ENCODE data around the gene CAMK1D.
"Not testable (repeated sequence)": the region's sequence is repeated elsewhere in the genome, so short reads cannot be mapped to it uniquely, and the experiment has no call there.

The CAMK1D gene

DNA sequence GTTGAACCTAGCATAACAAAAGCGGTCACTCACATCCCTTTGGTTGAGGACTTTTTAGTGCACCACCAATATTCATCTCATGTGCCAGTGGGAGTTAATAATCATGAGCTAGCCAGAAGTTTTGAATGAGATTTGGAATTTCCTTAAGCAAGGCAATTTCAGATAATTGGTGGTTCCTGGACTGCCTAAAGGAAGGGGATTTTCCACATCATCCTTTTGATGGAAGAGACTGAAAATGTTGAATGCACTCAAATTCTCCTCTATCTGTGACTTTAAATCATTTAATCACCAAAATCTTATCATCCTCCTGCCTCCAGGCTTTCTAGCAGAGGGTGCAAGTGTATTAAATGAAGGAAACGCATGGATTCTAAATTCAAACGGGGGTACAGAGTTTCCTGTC, 391.5 kb downstream of the CAMK1D start:
- Histone ChIP-seq H3K36me3 (ENCODE audit: insufficient read depth, low read length) (no peaks in the 10 kb centered on the region), H2AFZ (ENCODE audit: low read depth, low read length) (no peak overlapping the region), H3K79me2 (ENCODE audit: insufficient read depth, low read length) (no peaks in the 10 kb centered on the region), H4K20me1 (ENCODE audit: insufficient read depth, low read length) (no peaks in the 10 kb centered on the region), H3K4me1 (ENCODE audit: insufficient read depth, low read length) (no peaks in the 10 kb centered on the region), H3K4me3 (ENCODE audit: low read depth in 1 of 2, low read length in 2 of 2) (no peak overlapping the region), H3K27ac (ENCODE audit: low read length) (no peak overlapping the region), H3K4me2 (ENCODE audit: insufficient read depth, low read length) (no peak overlapping the region), H3K9me3 (ENCODE audit: insufficient read depth, low read length, severe bottlenecking) (no peaks in the 10 kb centered on the region), H3K27me3 (ENCODE audit: insufficient read depth, low read length, poor library complexity) (no peaks in the 10 kb centered on the region), H3K9ac (ENCODE audit: low read depth, low read length) (no peak overlapping the region)
- no peak for TF ChIP-seq EZH2 (IDR thresholded peaks at IDR 0.05; ENCODE audit: borderline replicate concordance, low read depth, low read length, severe bottlenecking)
- TF ChIP-seq, protein P1, sequence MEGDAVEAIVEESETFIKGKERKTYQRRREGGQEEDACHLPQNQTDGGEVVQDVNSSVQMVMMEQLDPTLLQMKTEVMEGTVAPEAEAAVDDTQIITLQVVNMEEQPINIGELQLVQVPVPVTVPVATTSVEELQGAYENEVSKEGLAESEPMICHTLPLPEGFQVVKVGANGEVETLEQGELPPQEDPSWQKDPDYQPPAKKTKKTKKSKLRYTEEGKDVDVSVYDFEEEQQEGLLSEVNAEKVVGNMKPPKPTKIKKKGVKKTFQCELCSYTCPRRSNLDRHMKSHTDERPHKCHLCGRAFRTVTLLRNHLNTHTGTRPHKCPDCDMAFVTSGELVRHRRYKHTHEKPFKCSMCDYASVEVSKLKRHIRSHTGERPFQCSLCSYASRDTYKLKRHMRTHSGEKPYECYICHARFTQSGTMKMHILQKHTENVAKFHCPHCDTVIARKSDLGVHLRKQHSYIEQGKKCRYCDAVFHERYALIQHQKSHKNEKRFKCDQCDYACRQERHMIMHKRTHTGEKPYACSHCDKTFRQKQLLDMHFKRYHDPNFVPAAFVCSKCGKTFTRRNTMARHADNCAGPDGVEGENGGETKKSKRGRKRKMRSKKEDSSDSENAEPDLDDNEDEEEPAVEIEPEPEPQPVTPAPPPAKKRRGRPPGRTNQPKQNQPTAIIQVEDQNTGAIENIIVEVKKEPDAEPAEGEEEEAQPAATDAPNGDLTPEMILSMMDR (IDR thresholded peaks at IDR 0.05; ENCODE audit: borderline replicate concordance, extremely low read depth, low read length, poor library complexity, severe bottlenecking): no peak
- DNase-seq: no peak
- ATAC-seq (ENCODE audit: insufficient read depth, low read depth): no peak

DNA sequence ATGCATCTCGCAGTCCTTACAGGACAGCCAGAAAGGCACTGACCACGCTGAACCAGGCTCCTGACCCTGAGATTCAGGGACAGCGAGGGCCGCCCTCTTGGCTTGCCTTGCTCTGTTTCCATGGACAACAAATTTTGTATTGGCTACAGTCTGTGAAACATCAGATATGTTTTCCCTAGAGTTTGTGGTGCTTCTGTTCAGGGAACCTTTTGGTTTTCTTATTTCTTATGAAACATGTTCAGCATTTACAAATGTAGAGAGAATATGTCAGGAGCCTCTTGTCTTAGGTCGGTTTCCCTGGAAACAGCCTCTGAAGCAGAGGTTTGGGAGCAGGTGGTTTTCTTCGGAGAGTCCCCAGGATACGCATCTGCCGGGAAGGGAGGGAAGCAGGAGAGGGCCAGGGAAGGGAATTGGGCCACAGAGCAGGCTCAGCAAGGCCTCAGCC, 392.0 kb downstream of the CAMK1D start:
- Histone ChIP-seq H3K36me3 (ENCODE audit: insufficient read depth, low read length) (no peaks in the 10 kb centered on the region), H3K9me3 (ENCODE audit: insufficient read depth, low read length, severe bottlenecking) (no peaks in the 10 kb centered on the region), H3K27me3 (ENCODE audit: insufficient read depth, low read length, poor library complexity) (no peaks in the 10 kb centered on the region), H2AFZ (ENCODE audit: low read depth, low read length) (no peak overlapping the region), H3K9ac (ENCODE audit: low read depth, low read length) (no peak overlapping the region), H3K79me2 (ENCODE audit: insufficient read depth, low read length) (no peaks in the 10 kb centered on the region), H3K27ac (ENCODE audit: low read length) (no peak overlapping the region), H4K20me1 (ENCODE audit: insufficient read depth, low read length) (no peaks in the 10 kb centered on the region), H3K4me3 (ENCODE audit: low read depth in 1 of 2, low read length in 2 of 2) (no peak overlapping the region), H3K4me1 (ENCODE audit: insufficient read depth, low read length) (no peaks in the 10 kb centered on the region), H3K4me2 (ENCODE audit: insufficient read depth, low read length) (no peak overlapping the region)
- no peak for DNase-seq
- no peak for ATAC-seq (ENCODE audit: insufficient read depth, low read depth)
- TF ChIP-seq EZH2 (IDR thresholded peaks at IDR 0.05; ENCODE audit: borderline replicate concordance, low read depth, low read length, severe bottlenecking): no peak
- TF ChIP-seq, protein P1 (IDR thresholded peaks at IDR 0.05; ENCODE audit: borderline replicate concordance, extremely low read depth, low read length, poor library complexity, severe bottlenecking): no peak

DNA sequence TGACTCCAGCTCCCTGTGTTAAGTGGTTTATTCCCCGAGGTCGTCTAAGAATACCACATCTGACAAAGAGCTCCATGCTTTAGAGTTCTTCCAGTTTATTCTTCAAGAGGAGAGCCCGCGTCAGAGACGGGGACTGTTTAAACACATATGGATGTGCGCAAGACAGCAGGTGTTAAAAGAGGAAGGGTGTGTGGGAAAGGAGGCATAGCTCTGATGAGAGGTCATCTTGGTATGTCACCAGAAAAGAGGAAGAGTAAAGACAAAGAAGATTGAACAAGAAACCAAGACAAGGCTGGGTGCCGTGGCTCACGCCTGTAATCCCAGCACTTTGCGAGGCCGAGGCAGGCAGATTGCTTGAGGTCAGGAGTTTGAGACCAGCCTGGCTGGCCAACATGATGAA, 393.4 kb downstream of the CAMK1D start:
- no peak overlapping the region for H2AFZ ChIP-seq (ENCODE audit: low read depth, low read length)
- no peaks in the 10 kb centered on the region for H3K79me2 ChIP-seq (ENCODE audit: insufficient read depth, low read length)
- no peaks in the 10 kb centered on the region for H3K4me1 ChIP-seq (ENCODE audit: insufficient read depth, low read length)
- DNase-seq (no peak), ATAC-seq (ENCODE audit: insufficient read depth, low read depth) (no peak)
- TF ChIP-seq, protein P1 (IDR thresholded peaks at IDR 0.05; ENCODE audit: borderline replicate concordance, extremely low read depth, low read length, poor library complexity, severe bottlenecking): no peak
- no peak for TF ChIP-seq EZH2 (IDR thresholded peaks at IDR 0.05; ENCODE audit: borderline replicate concordance, low read depth, low read length, severe bottlenecking)
- no peaks in the 10 kb centered on the region for H4K20me1 ChIP-seq (ENCODE audit: insufficient read depth, low read length)
- H3K9ac ChIP-seq (ENCODE audit: low read depth, low read length): no peak overlapping the region
- H3K36me3 ChIP-seq (ENCODE audit: insufficient read depth, low read length): no peaks in the 10 kb centered on the region
- H3K27me3 ChIP-seq (ENCODE audit: insufficient read depth, low read length, poor library complexity): no peaks in the 10 kb centered on the region
- H3K4me3 ChIP-seq (ENCODE audit: low read depth in 1 of 2, low read length in 2 of 2): no peak overlapping the region
- no peak overlapping the region for H3K4me2 ChIP-seq (ENCODE audit: insufficient read depth, low read length)
- no peaks in the 10 kb centered on the region for H3K9me3 ChIP-seq (ENCODE audit: insufficient read depth, low read length, severe bottlenecking)
- H3K27ac ChIP-seq (ENCODE audit: low read length): no peak overlapping the region

DNA sequence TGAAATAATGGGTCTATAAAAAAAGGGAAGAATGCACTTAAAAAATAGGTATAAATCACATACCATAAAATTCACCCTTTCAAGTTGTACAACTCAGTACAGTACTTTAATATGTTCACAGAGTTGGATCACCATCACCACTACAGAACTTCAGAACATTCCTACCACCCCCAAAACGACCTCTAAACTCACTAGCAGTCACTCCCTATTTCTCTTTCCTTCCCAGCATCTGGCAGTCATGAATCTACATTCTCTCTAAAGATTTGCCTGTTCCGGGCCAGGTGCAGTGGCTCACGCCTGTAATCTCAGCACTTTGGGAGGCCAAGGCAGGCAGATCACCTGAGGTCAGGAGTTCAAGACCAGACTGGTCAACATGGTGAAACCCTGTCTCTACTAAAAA, 394.1 kb downstream of the CAMK1D start:
- not testable (repeated sequence) for H3K4me1 ChIP-seq (ENCODE audit: insufficient read depth, low read length); H3K4me3 ChIP-seq (ENCODE audit: low read depth in 1 of 2, low read length in 2 of 2); H3K9ac ChIP-seq (ENCODE audit: low read depth, low read length); H3K36me3 ChIP-seq (ENCODE audit: insufficient read depth, low read length); H3K27me3 ChIP-seq (ENCODE audit: insufficient read depth, low read length, poor library complexity); H3K27ac ChIP-seq (ENCODE audit: low read length); H4K20me1 ChIP-seq (ENCODE audit: insufficient read depth, low read length); ATAC-seq (ENCODE audit: insufficient read depth, low read depth); H2AFZ ChIP-seq (ENCODE audit: low read depth, low read length); H3K4me2 ChIP-seq (ENCODE audit: insufficient read depth, low read length); H3K79me2 ChIP-seq (ENCODE audit: insufficient read depth, low read length); DNase-seq; H3K9me3 ChIP-seq (ENCODE audit: insufficient read depth, low read length, severe bottlenecking)

All from DND-41 (cell line).